ENCODE measurements around the gene STX12.

GRCh38 chr1:27745466-27745865 is 27.6 kb upstream of the STX12 start:
- TF ChIP-seq JUND (IDR thresholded peaks at IDR 0.05): no peak
- TF ChIP-seq, protein P1, sequence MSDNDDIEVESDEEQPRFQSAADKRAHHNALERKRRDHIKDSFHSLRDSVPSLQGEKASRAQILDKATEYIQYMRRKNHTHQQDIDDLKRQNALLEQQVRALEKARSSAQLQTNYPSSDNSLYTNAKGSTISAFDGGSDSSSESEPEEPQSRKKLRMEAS (IDR thresholded peaks at IDR 0.05; ENCODE audit: low read depth): no peak
- TF ChIP-seq RXRA (IDR thresholded peaks at IDR 0.05; ENCODE audit: borderline replicate concordance, low read depth): no peak
- no peak for TF ChIP-seq GABPA (IDR thresholded peaks at IDR 0.05; ENCODE audit: low read depth)
- TF ChIP-seq, protein P2, sequence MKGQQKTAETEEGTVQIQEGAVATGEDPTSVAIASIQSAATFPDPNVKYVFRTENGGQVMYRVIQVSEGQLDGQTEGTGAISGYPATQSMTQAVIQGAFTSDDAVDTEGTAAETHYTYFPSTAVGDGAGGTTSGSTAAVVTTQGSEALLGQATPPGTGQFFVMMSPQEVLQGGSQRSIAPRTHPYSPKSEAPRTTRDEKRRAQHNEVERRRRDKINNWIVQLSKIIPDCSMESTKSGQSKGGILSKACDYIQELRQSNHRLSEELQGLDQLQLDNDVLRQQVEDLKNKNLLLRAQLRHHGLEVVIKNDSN (IDR thresholded peaks at IDR 0.05; ENCODE audit: borderline replicate concordance, low read depth): no peak
- no peak for TF ChIP-seq ELF1 (IDR thresholded peaks at IDR 0.05)
- TF ChIP-seq CTCF (IDR thresholded peaks at IDR 0.05): no peak
- no peak for TF ChIP-seq GATA2 (CRISPR knock-in tag; IDR thresholded peaks at IDR 0.05)
- no peak for TF ChIP-seq EP300 (IDR thresholded peaks at IDR 0.05; ENCODE audit: borderline replicate concordance in 1 of 2, low read depth in 1 of 2, low read length in 1 of 2)
- no peak for TF ChIP-seq MXI1 (IDR thresholded peaks at IDR 0.05; ENCODE audit: low read depth, low read length)
- no peak for TF ChIP-seq EZH2phosphoT487 (IDR thresholded peaks at IDR 0.05; ENCODE audit: borderline replicate concordance, low read depth)
- no peak for TF ChIP-seq TEAD4 (IDR thresholded peaks at IDR 0.05; ENCODE audit: borderline replicate concordance, insufficient read depth)

Measured in SK-N-SH (cell line).